ENCODE results near the gene TMC4.

Gene TMC4

GRCh38 chr19:54127688-54128440 is 45.1 kb downstream of the TMC4 start:
- no peak for DNase-seq

DNA sequence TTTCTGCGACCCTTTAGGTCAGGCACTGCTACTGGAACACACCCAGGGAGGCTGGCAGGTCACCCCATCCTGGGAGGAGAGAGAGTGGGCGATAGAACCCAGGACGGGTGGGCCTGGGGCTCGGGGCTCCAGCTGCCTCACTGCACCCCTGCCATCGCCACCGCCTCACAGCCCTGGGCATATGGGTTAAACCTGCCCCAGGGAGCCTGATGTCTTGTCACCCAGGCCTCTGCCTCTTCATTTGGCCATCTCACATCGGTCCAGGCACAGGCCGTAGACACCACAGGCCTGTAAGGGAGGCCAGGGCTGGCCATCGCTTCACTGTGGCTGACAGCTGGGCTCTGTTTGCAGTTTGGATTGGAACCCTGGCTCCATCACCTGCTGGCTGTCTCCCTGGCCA is 47.2 kb downstream of the TMC4 start:
- no peak for DNase-seq

DNA sequence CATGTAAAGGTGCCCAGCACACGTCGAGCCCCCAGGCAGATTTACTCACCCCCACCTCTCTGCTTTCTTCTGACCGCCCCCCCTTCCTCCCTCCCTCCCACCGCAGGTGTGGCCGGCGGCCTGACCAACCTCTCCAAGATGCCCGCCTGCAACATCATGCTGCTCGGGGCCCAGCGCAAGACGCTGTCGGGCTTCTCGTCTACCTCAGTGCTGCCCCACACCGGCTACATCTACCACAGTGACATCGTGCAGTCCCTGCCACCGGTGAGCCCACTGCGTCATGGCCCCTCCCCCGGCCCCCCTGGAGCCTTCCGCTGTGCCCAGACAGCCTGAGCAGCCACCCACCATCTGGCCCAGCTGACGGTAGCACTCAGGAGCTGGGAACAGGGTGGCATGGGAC is 48.6 kb downstream of the TMC4 start:
- no peak for DNase-seq

DNA sequence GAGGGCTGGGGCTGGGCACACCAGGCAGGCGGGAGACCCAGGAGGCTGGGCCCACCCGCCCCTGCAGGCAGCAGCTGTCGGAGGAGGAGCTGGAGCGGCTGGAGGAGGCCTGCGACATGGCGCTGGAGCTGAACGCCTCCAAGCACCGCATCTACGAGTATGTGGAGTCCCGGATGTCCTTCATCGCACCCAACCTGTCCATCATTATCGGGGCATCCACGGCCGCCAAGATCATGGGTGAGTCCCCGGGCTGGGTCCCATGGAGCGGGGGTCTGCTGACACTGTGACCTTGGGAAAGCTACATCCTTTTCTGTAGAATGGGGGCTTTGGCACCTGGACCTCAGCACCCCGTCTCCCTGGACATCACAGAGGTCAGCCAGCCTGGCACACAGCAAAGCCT is 49.3 kb downstream of the TMC4 start:
- no peak for DNase-seq

- no peak for DNase-seq
These were observed 51.7 kb downstream of the TMC4 start for GRCh38 chr19:54121259-54121658.

DNA sequence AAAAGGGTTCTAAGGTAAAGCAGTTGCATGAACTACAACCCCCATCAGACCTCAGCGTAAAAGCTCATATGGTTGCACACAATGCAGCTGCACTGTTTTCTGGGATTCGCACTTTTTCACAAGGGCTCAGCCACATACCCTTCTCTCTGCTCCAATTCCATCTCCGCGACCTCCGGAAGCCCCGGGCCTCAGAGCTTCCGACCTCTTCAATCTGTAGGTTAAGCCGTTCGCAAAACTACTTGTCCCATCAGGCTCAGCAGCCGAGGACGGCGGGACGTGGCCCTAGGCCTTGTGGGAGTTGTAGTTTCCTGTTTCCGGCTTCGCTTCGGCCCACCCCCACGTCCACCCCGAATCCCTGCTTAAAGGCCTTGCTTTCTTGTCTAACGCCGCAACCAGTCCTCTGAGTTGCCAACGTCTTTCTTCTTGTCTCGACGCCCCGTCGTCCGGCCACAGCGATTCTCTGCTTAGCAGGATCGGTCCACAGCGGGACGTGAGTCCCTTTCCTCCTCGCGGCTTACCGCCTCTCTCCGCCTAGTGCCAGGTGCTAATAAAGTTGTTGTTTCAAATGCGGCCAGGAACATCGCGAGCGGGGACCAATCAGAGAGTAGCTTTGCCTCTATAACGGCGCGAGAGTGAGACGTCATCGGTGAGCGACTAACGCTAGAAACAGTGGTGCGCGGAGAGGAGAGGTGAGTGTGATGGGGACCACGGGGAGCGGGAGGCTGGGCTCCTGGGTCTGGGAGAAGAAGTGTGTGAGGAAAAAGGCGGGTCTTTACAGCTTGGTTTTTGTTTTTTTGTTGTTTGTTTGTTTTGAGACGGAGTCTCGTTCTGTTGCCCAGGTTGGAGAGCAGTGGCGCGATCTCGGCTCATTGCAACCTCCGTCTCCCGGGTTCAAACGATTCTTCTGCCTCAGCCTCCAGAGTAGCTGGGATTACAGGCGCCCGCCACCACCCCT is 57.6 kb downstream of the TMC4 start, which contains the start of the genes PRPF31 and TFPT:
Gene PRPF31, plus strand, starts transcription at position 646 of the 955 bp plus-strand sequence. CDS start 2,525 bp downstream, outside the sequence.
Gene TFPT, minus strand, starts transcription at position 549 of the 955 bp plus-strand sequence. Its CDS starts 388 bp downstream, at position 161.
- DNase-seq: peak; percentile 96

DNA sequence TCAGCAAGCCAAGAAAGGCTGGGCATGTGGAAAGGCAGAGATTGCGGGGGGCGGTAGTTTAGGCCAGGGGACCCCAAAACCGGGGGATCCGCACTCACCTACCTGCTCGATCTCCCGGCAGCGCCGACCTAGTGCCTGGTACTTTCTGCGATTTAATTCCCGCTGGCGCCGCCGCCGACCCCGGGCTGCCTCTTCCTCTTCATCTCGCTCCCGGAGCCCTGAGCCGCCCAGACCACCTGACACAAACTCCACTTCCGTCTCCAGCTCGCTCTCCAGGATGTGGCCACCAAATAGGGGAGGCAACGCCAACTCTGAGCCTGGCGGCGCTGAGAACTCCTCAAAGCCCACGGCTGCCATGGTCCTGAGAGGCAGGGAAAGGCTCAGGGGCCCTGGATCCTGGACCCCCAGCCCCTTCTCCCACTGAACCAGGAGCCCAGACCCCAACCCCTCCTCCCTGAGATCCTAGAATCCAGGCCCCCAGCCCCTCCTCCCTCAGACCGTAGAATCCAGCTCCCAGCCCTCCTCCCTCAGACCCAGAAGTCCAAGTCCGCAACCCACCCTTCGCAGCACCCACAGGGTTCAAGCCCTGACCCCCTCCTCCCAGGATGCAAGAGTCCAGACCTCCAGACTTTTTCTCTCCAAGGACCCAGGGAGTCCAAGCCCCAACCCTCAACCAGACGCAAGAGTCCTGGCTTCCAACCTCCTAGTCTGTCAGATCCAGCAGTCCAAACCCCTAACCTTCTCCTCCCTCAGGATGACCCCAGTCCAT is 58.4 kb downstream of the TMC4 start:
- DNase-seq: no peak
